22Rv1 (cell line): ENCODE results near the gene KCNK7.

ENCODE experiments used
- H3K27ac ChIP-seq: fragments of 450-650 bp; 2 replicates; pipeline ENCODE4 v1.5.1; 2017
- CTCF ChIP-seq: fragments of 450-650 bp; IDR thresholded peaks from 2 replicates; pipeline ENCODE4 v1.5.1; 2017; ENCODE audit warnings: mild to moderate bottlenecking
- ZFX ChIP-seq: fragments of 450-650 bp; IDR thresholded peaks from 2 replicates; pipeline ENCODE4 v1.6.1; 2017; ENCODE audit warnings: antibody characterized with exemption, borderline replicate concordance

The KCNK7 gene

GRCh38 chr11:65599216-65599954, 3.8 kb upstream of the KCNK7 start:
- no peak overlapping the region for H3K27ac ChIP-seq
- TF ChIP-seq ZFX: no peak
- no peak for TF ChIP-seq CTCF

GRCh38 chr11:65598258-65598699, 2.7 kb upstream of the KCNK7 start:
- H3K27ac ChIP-seq: no peak overlapping the region
- no peak for TF ChIP-seq ZFX
- no peak for TF ChIP-seq CTCF

GRCh38 chr11:65596520-65596919, 920 bp upstream of the KCNK7 start:
- TF ChIP-seq CTCF (no peak), ZFX (no peak)
- H3K27ac ChIP-seq: no peak overlapping the region

- no peak for TF ChIP-seq ZFX
- no peak for TF ChIP-seq CTCF
These were observed 469 bp downstream of the KCNK7 start for GRCh38 chr11:65595131-65595530.

GRCh38 chr11:65593518-65594414, 1.8 kb downstream of the KCNK7 start:
- 0 out of 2 replicates have a peak overlapping the region, but pooled peaks have one; percentile 8 for H3K27ac ChIP-seq
- TF ChIP-seq ZFX (no peak), CTCF (peak; percentile 82)

More at GRCh38 chr11:65595131-65595530, 469 bp downstream of the KCNK7 start:
- H3K27ac ChIP-seq: no peak overlapping the region

GRCh38 chr11:65592858-65593517, 2.6 kb downstream of the KCNK7 start:
- TF ChIP-seq ZFX: no peak
- no peak for TF ChIP-seq CTCF
- H3K27ac ChIP-seq: no peak overlapping the region
